GM12878 (cell line): ENCODE data around the gene PCBP1. TPM values are rescaled to one million over a fixed set of nuclear protein-coding genes. Genes with fewer than 3 reads are reported as not detected.

ENCODE experiments used
- BHLHE40 ChIP-seq, 2 experiments: fragments of 450-650 bp in 1 of 2; IDR thresholded peaks; 2 replicates each; pipeline ENCODE4 v1.6.1; 2011 to 2017; ENCODE audit warnings: low read depth in 2 of 2, borderline replicate concordance in 1 of 2, improper control_type of control experiment in 1 of 2, low read length in 1 of 2, mild to moderate bottlenecking in 1 of 2
- CHD2 ChIP-seq: IDR thresholded peaks from 2 replicates; pipeline ENCODE4 v1.6.1; 2011; ENCODE audit warnings: low read depth, low read length, improper control_type of control experiment, borderline replicate concordance
- CREB1 ChIP-seq: IDR thresholded peaks from 2 replicates; pipeline ENCODE4 v1.6.1; 2012; ENCODE audit warnings: low read depth, mild to moderate bottlenecking, inconsistent platforms
- CREM ChIP-seq: IDR thresholded peaks from 2 replicates; pipeline ENCODE4 v1.6.1; 2014; ENCODE audit warnings: antibody characterized with exemption, low read depth
- EGR1 ChIP-seq, 2 experiments: IDR thresholded peaks; 1 replicate in 1 of 2; 2 replicates in 1 of 2; pipeline ENCODE4 v1.6.1; 2011 to 2012; ENCODE audit warnings: low read depth in 2 of 2, low read length in 2 of 2, borderline replicate concordance in 1 of 2, mild to moderate bottlenecking in 1 of 2, moderate library complexity in 1 of 2
- FOS ChIP-seq: IDR thresholded peaks from 3 replicates; pipeline ENCODE4 v1.6.1; 2011; ENCODE audit warnings: borderline replicate concordance; ENCODE audit not compliant: insufficient read length; ENCODE audit errors: extremely low read depth
- HDGF ChIP-seq: fragments of 450-650 bp; IDR thresholded peaks from 2 replicates; pipeline ENCODE4 v1.6.1; 2016; ENCODE audit warnings: antibody characterized with exemption
- IKZF2 ChIP-seq, 2 experiments: fragments of 450-650 bp; IDR thresholded peaks; 2 replicates each; pipeline ENCODE4 v1.6.1; 2017; ENCODE audit warnings: mild to moderate bottlenecking in 2 of 2, moderate library complexity in 2 of 2
- NBN ChIP-seq: fragments of 450-650 bp; IDR thresholded peaks from 2 replicates; pipeline ENCODE4 v1.6.1; 2016
- PML ChIP-seq: IDR thresholded peaks from 2 replicates; pipeline ENCODE4 v1.6.1; 2012; ENCODE audit warnings: low read length, inconsistent platforms
- RAD21 ChIP-seq: IDR thresholded peaks from 2 replicates; pipeline ENCODE4 v1.6.1; 2011; ENCODE audit warnings: mild to moderate bottlenecking, low read depth, low read length, moderate library complexity; ENCODE audit not compliant: insufficient read depth
- RELA ChIP-seq: fragments of 450-650 bp; IDR thresholded peaks from 2 replicates; pipeline ENCODE4 v1.8.0; 2014; ENCODE audit warnings: borderline replicate concordance; ENCODE audit not compliant: partially characterized antibody
- SIX5 ChIP-seq: IDR thresholded peaks from 2 replicates; pipeline ENCODE4 v1.6.1; 2011; ENCODE audit warnings: mild to moderate bottlenecking, low read depth, low read length, moderate library complexity; ENCODE audit not compliant: severe bottlenecking
- SMAD1 ChIP-seq: fragments of 450-650 bp; IDR thresholded peaks from 2 replicates; pipeline ENCODE4 v1.6.1; 2018; ENCODE audit warnings: mild to moderate bottlenecking, low read depth; ENCODE audit not compliant: partially characterized antibody
- SP1 ChIP-seq: IDR thresholded peaks from one replicate; pipeline ENCODE4 v1.6.1; 2011; ENCODE audit warnings: low read depth, low read length
- SRF ChIP-seq, 2 experiments: IDR thresholded peaks; 2 replicates each; pipeline ENCODE4 v1.6.1; 2011; ENCODE audit warnings: low read depth in 2 of 2, low read length in 2 of 2, mild to moderate bottlenecking in 1 of 2, moderate library complexity in 1 of 2
- TBL1XR1 ChIP-seq: IDR thresholded peaks from 2 replicates; pipeline ENCODE4 v1.6.1; 2012; ENCODE audit warnings: low read depth, low read length, improper control_type of control experiment
- YBX1 ChIP-seq: fragments of 450-650 bp; IDR thresholded peaks from 2 replicates; pipeline ENCODE4 v1.6.1; 2016; ENCODE audit warnings: antibody characterized with exemption
- YY1 ChIP-seq: IDR thresholded peaks from 2 replicates; pipeline ENCODE4 v1.6.1; 2011; ENCODE audit warnings: low read depth, mild to moderate bottlenecking, low read length
- ZNF622 ChIP-seq: fragments of 450-650 bp; IDR thresholded peaks from 2 replicates; pipeline ENCODE4 v1.6.1; 2017; ENCODE audit warnings: mild to moderate bottlenecking, inconsistent platforms
- polyA plus RNA-seq, 11 experiments: library from polyadenylated mRNA; depleted of rRNA in 4 of 11; unstranded in 6 of 11; stranded (reverse) in 5 of 11; fragments of >200 nt; fragmentation: Nextera tagmentation in 4 of 11; fragmentation: Illumina TruSeq in 1 of 11; extraction: Ambion mirVana in 4 of 11; extraction: Trizol in 1 of 11; gene quantifications; 1 replicate in 1 of 11; 2 replicates in 10 of 11; pipeline versions ENCODE4 v1.2.1 to v1.2.3, GENCODE V29; 2011 to 2016; ENCODE audit warnings: inconsistent platforms in 2 of 11, missing spikeins in 2 of 11, low read depth in 1 of 11
- total RNA-seq, 4 experiments: library from RNA; depleted of rRNA in 3 of 4; stranded (reverse); fragments of >200 nt in 3 of 4; fragmentation: Illumina TruSeq in 1 of 4; extraction: Trizol in 1 of 4; gene quantifications; 2 replicates each; pipeline versions ENCODE4 v1.2.1 to v1.2.3, GENCODE V29; 2013 to 2021
- TF ChIP-seq, protein P1 (sequence below): fragments of 450-650 bp; IDR thresholded peaks from 2 replicates; pipeline ENCODE4 v1.6.1; 2016; ENCODE audit warnings: mild to moderate bottlenecking
- TF ChIP-seq, protein P2 (sequence below): fragments of 450-650 bp; IDR thresholded peaks from 2 replicates; pipeline ENCODE4 v1.6.1; 2017; ENCODE audit warnings: mild to moderate bottlenecking, low read depth, inconsistent platforms; ENCODE audit not compliant: poor library complexity, severe bottlenecking
- TF ChIP-seq, protein P3 (sequence below): fragments of 450-650 bp; IDR thresholded peaks from 2 replicates; pipeline ENCODE4 v1.6.1; 2017; ENCODE audit warnings: low read depth, mild to moderate bottlenecking, moderate library complexity

The PCBP1 gene
- total and polyA plus RNA-seq, 10 of the 15 experiments (the other 5 are each of a cell fraction or from before 2014, with no cell fraction given): 24.4 to 494 (median 130) TPM

DNA sequence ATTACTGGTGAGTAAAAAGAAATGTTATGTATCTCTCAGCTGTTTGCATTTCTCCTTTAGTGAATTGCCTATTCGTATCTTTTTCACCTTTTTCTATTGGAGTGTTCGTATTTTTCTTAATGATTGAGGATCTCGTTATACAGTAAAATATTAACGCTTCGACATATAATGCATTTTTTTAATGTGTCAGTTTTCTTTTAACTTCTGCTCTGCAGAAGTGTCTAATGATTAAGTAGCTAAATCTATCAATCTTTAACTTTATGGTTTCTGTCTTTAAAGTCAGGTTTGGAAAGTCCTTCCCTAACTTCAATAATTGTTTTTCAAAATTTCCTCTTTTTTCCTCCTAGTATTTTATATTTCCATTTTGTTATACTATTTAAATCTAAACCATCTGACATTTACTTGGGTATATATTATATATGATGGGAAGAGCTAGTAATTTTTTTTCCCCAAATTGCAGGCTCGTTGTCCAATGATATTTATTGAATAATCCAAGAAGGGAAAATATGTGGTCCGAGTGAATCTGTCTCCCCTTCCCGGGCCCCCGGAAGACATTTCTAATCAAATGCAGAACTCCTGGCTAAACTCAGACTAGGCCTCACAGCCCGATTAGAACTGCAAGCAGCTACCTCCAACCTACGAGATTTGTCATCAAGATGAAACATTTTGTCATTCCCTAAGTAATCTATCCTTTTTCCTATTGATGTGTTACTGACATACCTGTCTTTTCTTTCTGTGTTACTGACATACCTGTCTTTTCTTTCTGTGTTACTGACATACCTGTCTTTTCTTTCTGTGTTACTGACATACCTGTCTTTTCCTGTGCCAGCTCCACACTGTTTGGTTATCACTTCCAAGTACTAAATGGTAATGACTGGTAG lies 17.2 kb downstream of the PCBP1 start (continued):
- TF ChIP-seq, protein P1, sequence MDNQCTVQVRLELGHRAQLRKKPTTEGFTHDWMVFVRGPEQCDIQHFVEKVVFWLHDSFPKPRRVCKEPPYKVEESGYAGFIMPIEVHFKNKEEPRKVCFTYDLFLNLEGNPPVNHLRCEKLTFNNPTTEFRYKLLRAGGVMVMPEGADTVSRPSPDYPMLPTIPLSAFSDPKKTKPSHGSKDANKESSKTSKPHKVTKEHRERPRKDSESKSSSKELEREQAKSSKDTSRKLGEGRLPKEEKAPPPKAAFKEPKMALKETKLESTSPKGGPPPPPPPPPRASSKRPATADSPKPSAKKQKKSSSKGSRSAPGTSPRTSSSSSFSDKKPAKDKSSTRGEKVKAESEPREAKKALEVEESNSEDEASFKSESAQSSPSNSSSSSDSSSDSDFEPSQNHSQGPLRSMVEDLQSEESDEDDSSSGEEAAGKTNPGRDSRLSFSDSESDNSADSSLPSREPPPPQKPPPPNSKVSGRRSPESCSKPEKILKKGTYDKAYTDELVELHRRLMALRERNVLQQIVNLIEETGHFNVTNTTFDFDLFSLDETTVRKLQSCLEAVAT: peak; percentile 100
- TF ChIP-seq FOS (no peak), TBL1XR1 (peak; percentile 53; the same call in 1 of the 2 replicates), HDGF (peak; percentile 48; the same call in 1 of the 2 replicates), SMAD1 (peak; percentile 52), RAD21 (0 out of 2 replicates have a peak, but pooled peaks have one; percentile 3), YBX1 (0 out of 2 replicates have a peak, but pooled peaks have one; percentile 31), CREB1 (no peak; the same call in 1 of the 2 replicates), RELA (no peak), SRF (IDR thresholded peaks at IDR 0.05; ENCODE audit: low read depth in 2 of 2, low read length in 2 of 2) (peak in 1 of 2 experiments; percentile 97; a peak in 2 of 4 replicates), BHLHE40 (IDR thresholded peaks at IDR 0.05; ENCODE audit: borderline replicate concordance in 1 of 2, low read depth in 2 of 2, low read length in 1 of 2) (peak in 1 of 2 experiments; percentile 50; a peak in 1 of 4 replicates), SIX5 (peak; percentile 31), IKZF2 (IDR thresholded peaks at IDR 0.05) (peak; percentile 72 to 78), ZNF622 (no peak), CREM (no peak; the same call in 1 of the 2 replicates), SP1 (peak; percentile 66), YY1 (peak; percentile 85), CHD2 (peak; percentile 44; the same call in 1 of the 2 replicates), PML (peak; percentile 58; the same call in 1 of the 2 replicates), EGR1 (IDR thresholded peaks at IDR 0.05; ENCODE audit: borderline replicate concordance in 1 of 2, low read depth in 2 of 2, low read length in 2 of 2) (no peak), NBN (peak; percentile 76)
- TF ChIP-seq, protein P2, sequence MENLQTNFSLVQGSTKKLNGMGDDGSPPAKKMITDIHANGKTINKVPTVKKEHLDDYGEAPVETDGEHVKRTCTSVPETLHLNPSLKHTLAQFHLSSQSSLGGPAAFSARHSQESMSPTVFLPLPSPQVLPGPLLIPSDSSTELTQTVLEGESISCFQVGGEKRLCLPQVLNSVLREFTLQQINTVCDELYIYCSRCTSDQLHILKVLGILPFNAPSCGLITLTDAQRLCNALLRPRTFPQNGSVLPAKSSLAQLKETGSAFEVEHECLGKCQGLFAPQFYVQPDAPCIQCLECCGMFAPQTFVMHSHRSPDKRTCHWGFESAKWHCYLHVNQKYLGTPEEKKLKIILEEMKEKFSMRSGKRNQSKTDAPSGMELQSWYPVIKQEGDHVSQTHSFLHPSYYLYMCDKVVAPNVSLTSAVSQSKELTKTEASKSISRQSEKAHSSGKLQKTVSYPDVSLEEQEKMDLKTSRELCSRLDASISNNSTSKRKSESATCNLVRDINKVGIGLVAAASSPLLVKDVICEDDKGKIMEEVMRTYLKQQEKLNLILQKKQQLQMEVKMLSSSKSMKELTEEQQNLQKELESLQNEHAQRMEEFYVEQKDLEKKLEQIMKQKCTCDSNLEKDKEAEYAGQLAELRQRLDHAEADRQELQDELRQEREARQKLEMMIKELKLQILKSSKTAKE: peak; percentile 84
- TF ChIP-seq, protein P3, sequence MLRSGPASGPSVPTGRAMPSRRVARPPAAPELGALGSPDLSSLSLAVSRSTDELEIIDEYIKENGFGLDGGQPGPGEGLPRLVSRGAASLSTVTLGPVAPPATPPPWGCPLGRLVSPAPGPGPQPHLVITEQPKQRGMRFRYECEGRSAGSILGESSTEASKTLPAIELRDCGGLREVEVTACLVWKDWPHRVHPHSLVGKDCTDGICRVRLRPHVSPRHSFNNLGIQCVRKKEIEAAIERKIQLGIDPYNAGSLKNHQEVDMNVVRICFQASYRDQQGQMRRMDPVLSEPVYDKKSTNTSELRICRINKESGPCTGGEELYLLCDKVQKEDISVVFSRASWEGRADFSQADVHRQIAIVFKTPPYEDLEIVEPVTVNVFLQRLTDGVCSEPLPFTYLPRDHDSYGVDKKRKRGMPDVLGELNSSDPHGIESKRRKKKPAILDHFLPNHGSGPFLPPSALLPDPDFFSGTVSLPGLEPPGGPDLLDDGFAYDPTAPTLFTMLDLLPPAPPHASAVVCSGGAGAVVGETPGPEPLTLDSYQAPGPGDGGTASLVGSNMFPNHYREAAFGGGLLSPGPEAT: peak; percentile 98
